Activated gamma-delta T cell treated with anti-CD3 and anti-CD28 coated beads, Interleukin-2, amount 50 U/mL, for 16 hours (primary cell): Measurements from ENCODE around the gene OR2T5.
"Not testable (repeated sequence)": the region's sequence is repeated elsewhere in the genome, so short reads cannot be mapped to it uniquely, and the experiment has no call there.

Experiments
- DNase-seq: peaks from one replicate; pipeline ENCODE4 v3.0.0-alpha.2; 2020; ENCODE audit warnings: low read depth

The OR2T5 gene, protein sequence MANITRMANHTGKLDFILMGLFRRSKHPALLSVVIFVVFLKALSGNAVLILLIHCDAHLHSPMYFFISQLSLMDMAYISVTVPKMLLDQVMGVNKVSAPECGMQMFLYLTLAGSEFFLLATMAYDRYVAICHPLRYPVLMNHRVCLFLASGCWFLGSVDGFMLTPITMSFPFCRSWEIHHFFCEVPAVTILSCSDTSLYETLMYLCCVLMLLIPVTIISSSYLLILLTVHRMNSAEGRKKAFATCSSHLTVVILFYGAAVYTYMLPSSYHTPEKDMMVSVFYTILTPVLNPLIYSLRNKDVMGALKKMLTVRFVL

DNA sequence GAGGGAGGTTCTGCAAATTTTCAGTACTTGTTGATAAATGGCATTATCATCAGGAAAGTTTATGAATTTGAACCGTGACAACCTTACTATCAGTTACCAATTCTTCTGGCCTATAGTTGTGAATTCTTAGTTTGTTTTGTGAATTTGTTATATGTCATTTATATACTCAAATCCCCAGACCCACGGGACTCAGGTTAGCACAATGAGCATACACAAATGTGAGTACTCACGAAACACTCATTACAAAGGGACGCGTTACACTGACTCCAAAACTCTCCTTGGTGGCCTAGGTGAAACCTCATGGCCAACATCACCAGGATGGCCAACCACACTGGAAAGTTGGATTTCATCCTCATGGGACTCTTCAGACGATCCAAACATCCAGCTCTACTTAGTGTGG, at the start of gene OR2T5:
Gene OR2T5, plus strand, starts transcription at position 301 of the 400 bp plus-strand sequence. Its CDS starts 0 bp downstream, at position 301.
- not testable (repeated sequence) for DNase-seq

DNA sequence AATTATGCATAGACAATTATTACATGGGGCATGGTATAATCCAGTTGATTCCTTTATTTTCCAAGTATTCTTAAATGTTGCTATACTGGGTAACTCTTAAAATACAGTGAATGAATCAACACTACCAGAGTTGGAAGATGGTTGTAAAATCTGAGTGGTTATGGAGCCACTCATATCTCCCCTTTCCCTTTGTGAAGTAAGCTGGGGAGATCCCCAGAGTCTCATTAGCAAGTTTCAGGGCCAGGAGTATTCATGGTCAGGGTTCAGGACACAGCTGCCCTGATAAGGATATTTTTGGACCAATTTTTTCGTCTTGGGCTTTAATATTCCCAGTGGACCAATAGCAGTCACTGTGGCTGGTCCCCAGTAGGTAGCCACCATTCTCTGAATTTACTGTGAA, 49.7 kb upstream of the OR2T5 start:
- not testable (repeated sequence) for DNase-seq

DNA sequence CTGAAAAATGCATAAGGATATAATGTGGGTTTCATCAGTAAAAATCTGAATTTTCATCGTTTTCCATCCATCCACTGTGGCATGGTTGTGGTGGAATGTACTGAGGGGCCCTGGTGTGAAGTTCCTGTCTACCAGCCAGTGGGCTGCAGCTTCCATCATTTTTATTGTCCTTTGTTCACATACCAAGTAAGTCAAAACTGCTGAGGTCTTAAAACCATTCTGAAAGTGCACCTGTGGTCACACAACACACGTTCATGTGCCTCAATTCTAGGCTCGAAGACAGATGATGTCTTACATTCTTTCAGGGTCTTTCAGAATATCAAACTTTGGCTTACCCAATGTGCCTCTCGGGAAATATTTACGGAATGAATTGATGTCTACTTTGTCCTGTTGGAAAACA, 49.1 kb upstream of the OR2T5 start:
- DNase-seq = not testable (repeated sequence)

DNA sequence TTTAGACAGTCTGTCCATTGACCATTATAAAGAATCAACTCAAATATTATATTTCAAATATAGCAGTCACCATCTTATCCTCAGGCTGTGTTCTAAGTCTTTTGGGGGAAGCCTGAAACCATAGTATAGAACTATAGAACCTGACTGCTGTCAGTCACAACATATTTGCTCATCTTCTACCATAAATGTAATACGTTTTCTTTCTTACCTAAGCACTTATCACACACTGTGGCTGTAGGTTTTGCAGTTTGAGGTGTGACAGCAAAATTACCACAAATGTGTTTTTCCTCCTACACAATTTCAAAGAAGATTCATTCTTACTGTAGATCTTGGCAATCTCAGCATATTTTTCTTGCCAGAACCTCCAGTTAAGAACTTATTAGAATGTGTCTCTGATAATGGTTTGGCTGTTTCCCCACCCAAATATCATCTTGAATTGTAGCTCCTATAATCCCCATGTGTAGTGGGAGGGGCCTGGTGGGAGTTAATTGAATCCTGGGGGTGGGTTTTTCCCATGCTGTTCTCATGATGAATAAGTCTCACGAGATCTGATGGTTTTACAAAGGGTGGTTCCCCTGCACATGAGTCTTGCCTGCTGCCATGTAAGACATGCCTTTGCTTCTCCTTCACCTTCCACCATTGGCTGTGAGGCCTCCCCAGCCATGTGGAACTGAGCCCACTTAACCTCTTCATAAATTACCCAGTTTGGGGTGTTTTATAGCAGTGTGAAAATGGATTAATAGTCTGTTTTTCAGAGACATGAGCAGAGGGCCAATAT, 45.7 kb upstream of the OR2T5 start:
- not testable (repeated sequence) for DNase-seq

DNA sequence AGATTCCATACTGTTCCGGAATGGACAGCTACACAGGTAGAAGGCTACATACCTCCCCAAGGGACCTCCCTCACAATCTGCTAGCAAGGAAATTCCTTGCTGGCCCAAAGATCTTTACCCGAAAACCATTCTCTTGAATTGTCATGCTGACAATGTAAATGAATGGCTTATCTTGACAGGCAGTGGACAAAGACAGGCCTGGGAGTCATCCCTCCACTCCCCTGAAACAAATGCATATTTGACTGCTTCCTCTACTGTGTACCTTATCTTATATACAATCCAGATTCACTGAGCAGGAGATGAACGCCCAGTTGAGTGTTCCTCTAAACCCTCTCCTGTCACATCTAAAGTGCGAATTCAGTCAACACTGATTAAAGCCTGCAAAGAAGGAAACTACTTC, 43.8 kb upstream of the OR2T5 start:
- not testable (repeated sequence) for DNase-seq

DNA sequence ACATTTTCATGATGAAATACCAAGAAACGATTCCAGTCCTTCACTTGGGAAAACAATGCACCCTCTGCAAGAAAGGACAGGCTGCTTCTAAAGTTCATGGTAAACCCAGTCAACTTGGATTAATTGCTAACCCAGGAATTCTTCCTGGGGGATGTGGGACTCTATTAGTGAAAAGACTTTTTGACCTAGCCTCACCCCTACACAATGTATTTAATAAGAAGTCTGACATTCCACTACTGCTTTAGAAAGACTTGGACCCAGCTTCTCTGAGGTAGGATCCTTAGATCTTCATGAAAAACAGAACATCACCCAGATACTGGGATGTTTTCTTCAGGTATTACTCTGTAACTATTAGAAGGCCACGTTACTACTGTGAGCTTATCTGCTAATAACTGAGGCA, 43.0 kb upstream of the OR2T5 start, which contains the start of gene OR2T2:
Gene OR2T2, plus strand, starts transcription at position 239 of the 400 bp plus-strand sequence. CDS start 7,161 bp downstream, outside the sequence.
- not testable (repeated sequence) for DNase-seq

DNA sequence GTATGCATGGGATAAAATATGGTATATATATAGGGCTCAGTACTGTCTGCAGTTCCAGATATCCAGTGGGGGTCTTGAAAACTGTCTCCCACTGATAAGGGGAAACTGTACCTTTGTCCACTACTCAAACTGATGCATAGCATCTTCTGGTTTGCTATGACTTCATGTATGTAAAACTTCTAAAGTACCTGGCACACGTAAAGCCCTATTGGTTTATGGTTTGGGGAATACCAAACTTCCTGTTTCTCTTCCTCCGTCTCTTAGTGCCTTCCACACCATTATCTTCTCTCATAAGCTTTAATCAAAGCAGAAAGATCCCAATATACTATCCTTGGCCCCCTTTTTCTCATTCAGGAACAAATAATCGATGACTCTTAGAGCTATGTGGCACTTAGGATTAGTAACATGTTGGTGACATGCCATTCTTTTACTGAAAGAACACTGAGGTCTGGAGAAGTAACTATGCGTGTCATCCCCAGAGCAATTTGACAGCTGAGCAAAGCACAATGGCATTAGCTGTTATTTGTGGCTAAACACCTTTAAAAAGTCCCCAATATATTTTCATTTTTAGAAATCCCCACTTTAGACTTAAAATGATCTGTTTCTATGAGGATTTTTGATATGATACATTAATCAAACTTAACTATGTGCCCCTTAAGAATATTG, 39.8 kb upstream of the OR2T5 start:
- DNase-seq = not testable (repeated sequence)

DNA sequence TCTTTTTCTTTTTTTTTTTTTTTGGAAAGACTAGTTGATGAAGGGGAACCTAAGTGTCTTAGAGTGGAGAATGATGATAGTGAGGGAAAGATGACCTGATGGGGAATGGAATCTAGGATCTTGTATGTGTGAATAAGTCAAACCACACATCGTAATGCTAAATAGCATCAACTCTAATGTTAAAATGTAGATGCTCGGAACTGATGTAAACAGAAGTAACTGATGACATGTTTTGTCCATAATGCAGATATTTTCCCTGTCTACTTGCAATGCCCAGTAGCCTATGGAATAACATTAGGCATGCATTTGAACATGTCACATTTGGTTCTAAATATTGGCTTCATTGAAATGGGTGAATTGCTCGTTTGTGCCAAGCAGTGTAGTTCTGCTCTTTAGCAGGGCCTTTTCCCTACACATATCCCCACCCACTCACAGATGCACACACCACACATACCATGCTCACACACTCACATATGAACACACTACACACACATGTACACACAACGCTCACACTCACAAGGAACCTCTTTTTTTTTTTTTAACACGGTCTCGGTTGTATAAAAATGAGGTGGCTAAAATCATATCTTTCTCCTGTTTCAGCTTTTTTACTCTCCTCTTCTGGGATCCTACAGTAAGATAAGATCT, 38.4 kb upstream of the OR2T5 start:
- not testable (repeated sequence) for DNase-seq

DNA sequence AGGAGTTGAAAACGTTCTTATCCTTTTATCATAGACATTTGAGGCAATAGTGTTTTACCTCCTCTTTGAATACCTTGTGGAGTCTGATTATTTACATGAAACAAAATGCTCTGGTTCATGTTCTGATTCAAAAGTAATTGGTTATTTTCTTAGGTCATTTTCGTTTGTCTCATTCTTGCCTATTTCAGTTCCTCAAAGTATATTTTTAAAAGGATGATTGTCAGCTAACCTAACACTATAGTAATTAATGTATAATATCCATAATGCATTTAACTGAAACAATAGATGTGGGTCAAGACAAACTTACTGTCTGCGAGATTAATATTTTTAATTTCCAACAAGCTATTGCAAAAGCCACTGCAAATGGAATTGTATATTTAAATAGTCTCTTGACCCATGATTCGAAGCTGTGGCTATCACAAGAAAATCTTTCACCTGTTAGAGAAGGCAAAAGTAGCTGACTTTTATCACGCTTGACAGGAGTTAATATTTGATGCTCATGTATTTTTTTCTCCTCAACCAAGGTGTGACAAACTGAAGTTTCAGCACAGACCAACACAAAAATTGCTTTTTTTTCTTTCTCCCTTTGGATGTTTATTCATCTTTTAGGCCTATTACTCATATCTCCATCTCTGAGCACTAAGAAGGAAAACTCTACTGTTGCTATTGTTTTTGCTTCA, 37.8 kb upstream of the OR2T5 start:
- not testable (repeated sequence) for DNase-seq

DNA sequence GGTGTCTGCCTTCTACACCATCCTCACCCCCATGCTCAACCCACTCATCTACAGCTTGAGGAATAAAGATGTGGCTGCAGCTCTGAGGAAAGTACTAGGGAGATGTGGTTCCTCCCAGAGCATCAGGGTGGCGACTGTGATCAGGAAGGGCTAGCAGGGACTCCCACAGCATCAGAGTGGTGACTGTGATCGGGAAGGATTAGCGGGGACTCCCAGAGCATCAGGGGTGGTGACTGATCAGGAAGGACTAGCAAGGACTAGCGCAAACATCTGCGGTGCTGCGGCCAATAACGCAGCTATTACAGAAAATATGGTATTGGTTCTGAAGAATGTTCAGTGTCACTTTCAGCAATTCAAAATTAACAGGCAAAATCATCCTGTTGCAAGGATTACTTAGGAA, 34.8 kb upstream of the OR2T5 start:
- not testable (repeated sequence) for DNase-seq

DNA sequence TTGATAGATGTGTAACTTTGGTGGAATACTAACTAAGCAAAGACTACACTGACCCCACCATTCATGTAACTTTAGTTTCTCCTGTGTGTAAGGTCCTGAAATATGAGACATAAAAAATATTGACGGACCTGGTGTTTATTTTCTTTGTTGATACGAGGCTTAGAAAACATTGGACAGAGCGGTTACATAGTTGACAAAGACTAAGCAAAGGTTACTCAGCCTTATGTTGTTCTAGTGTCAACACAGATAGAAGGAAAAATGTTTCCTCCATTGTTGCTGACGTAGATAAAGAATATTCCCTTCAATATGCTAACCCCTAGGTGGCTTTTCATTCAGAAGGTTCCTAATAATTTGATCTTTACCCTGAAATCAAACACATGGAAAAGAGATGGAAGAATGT, 33.3 kb upstream of the OR2T5 start:
- not testable (repeated sequence) for DNase-seq

DNA sequence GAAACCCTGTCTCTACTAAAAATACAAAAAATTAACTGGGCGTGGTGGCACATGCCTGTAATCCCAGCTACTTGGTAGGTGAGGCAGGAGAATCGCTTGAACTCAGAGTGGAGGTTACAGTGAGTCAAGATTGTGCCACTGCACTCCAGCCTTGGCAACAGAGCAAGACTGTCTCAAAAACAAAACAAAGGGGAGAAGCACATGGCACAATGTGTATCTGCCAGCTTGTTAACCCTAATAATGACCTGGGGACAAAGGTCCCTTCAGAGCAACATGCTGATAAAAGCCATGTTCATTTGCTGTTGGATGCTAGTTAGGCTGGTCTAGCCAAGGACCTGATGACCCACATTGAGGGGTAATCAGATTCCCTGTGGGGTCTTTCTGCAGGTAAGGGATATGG, 31.8 kb upstream of the OR2T5 start:
- DNase-seq = not testable (repeated sequence)

DNA sequence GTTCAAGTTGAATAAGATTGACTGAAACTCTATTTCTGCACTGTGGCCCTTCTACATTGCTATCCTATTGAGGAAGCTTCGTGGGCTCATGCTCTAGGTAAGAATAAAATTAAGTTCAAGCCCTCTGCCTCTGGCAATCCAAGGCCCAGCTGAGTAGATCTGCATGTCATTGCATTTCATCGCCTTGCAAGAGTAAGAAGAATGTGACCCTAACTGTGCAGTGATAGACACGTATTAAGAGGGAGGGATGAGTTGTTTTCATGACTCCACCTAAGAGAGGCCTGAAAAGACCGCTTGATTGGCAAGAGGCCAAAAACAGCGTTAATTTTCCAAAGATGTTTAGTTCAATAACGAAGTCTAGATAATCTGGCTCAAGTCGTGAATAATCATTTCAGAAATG, 29.3 kb upstream of the OR2T5 start:
- not testable (repeated sequence) for DNase-seq

DNA sequence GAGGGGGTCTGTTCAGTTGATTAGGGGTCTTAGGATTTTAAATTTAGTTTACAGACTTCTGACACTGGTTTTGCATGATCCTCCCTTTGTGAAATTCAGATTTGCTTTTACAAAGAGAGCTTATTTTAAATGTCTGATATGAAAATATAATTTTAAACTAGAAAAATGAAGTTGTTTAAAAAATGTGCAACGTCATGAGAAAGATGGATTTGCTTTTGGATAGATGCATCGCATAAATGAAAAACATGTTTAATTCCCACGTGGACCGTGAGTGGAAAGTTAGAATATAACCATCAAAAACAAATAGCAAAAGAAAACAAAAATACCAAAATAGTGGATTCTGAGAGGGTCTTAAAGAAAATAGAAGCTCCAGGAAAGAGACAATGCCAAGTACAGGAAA, 17.2 kb upstream of the OR2T5 start:
- DNase-seq = no peak

DNA sequence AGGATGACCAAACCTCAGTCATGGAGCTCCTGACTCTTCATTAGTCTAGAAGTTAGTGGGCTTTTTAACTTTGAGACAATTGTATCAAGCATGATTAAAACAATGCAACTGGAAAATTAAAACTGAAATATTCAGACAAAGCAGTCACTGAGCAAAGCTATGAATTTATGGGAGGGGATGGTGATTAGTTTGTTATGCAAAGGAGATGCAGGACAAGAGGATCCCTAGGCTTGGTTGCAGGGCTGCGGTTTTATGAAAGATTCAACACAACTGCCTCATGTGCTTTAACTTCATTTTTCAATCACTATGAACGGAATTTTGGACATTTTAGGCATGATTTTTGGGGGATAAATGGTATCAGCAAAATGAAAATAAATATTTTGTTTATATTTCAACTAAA, 16.3 kb upstream of the OR2T5 start:
- DNase-seq = not testable (repeated sequence)

DNA sequence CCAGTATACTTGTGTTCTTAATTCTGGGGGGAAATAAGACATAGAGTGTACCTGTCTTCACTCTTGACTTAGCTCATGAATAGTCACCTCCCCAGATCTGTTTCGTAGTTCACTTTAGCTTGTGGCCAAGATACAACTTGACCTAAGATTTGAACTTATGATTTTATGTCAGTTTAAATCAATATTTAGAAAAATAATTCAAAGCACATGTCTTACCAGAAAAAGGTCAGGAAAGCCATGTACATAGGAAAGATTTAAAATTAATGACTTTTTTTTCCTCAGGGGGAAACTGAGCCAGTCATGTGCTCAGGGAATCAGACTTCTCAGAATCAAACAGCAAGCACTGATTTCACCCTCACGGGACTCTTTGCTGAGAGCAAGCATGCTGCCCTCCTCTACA, 15.3 kb upstream of the OR2T5 start, which contains the start of gene OR2T3:
Gene OR2T3, plus strand, starts transcription at position 301 of the 400 bp plus-strand sequence. Its CDS starts 0 bp downstream, at position 301.
- not testable (repeated sequence) for DNase-seq

DNA sequence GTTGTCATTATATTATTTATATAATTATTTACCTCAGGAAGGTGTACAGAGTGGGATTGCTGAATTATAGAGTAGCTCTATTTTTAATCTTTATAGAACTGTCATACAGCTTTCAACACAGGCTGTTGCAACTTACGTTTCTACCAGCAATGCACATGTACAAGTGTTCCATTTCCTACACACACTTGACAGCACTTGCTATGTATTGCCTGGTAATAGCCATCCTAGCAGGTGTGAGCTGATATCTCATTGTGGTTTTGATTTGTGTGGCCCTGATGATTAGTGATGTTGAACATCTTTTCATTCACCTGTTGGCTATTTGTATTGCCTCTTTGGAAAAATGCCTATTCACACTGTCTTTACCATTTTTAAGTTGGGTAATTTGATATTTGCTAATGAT, 12.7 kb upstream of the OR2T5 start:
- not testable (repeated sequence) for DNase-seq

DNA sequence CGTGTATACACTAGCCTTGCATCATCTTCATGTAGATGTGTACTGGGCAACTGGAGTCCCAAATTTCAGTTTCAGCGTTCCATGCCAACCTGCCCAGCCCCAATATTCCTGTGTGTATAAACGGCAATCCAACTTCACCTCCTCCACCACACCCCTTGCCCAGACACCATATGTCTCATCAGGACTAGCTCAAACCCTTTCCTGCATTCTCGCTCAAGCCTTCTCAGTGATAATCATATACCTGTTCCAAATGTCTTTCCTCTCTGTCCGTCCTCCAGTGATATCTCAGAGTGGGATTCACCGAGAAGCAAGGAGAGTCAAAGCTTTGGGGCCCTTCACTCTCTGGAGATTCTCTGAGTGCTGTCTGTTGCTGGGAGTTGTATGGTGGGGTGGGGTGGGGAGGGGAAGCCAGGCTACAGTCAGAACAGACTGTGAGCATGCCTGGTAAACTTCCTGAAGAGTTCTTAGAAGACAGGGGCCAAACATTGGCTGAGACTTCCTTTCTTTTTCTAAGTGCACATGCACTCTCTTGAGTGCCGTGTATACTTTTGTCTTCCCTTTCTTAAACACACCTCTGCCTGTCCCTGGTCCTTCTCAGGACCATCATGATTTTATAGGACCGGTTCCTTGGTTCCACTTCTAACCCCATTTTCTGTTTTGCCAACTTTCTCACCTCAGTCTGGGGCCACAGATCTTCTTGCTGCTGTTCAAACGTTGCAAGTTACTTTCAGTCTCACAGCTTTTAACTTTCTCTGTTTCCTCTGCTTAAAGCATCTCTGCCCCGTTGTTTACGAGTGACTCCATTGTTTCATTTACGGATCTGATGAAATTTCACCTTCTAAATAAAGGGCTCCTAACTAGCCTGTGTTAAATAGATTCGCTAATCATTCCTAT, 6.5 kb upstream of the OR2T5 start:
- DNase-seq = not testable (repeated sequence)

DNA sequence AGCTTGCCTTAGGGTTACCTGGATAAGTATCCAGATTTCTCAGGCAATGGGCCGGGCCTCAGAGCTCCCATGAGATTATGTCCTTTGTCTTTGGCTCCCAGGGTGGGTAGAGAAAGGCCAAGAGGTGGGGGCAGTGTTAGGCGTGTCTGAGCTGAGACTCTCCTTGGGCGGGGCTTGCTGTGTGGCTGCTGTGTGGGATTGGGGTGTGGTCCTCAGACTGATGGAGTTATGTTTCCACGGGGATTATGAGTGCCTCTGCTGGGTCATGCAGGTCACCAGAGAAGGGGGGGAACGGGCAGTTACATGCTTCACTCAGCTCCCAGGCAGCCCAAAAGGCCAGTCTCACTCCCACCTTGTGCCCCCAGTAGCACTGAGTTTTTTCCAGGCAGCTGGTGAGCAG, 8.3 kb downstream of the OR2T5 start:
- not testable (repeated sequence) for DNase-seq
